ENCODE data around the gene LRRTM4. TPM values are rescaled to one million over a fixed set of nuclear protein-coding genes. Genes with fewer than 3 reads are reported as not detected.

The LRRTM4 gene
- polyA plus RNA-seq, 1 donor (not counting 4 experiments of a cell fraction or from before 2014, with no cell fraction given), result not detected

- Histone ChIP-seq H2AFZ (ENCODE audit: control insufficient read depth, low read length) (no peak overlapping the region), H3K4me2 (ENCODE audit: control insufficient read depth, extremely low read depth, insufficient read depth, low read depth, low read length) (no peak overlapping the region), H3K27me3 (ENCODE audit: control insufficient read depth, extremely low read depth, insufficient read depth, low read length) (no peaks in the 10 kb centered on the region), H3K4me1 (ENCODE audit: control insufficient read depth, extremely low read depth, insufficient read depth, low read length) (no peaks in the 10 kb centered on the region), H3K4me3 (ENCODE audit: control insufficient read depth in 2 of 3, extremely low read depth in 1 of 3, insufficient read depth in 2 of 3, low read depth in 1 of 3, low read length in 3 of 3) (no peak overlapping the region), H3K27ac (ENCODE audit: control insufficient read depth, insufficient read depth, low read length) (no peak overlapping the region), H3K9me1 (ENCODE audit: control insufficient read depth, extremely low read depth, insufficient read depth, low read length) (no peaks in the 10 kb centered on the region), H3K9me3 (ENCODE audit: control insufficient read depth, low read depth, low read length) (no peaks in the 10 kb centered on the region), H4K20me1 (ENCODE audit: control insufficient read depth, extremely low read depth, insufficient read depth, low read length) (no peaks in the 10 kb centered on the region), H3K79me2 (ENCODE audit: control insufficient read depth, insufficient read depth, low read length) (no peaks in the 10 kb centered on the region), H3K36me3 (ENCODE audit: control insufficient read depth in 2 of 2, extremely low read depth in 1 of 2, insufficient read depth in 2 of 2, low read length in 2 of 2) (no peaks in the 10 kb centered on the region), H3K9ac (ENCODE audit: control insufficient read depth, extremely low read depth, insufficient read depth, low read length) (no peak overlapping the region)
- no peak for TF ChIP-seq CTCF (optimal IDR thresholded peaks at IDR 0.05 in 1 of 3, IDR thresholded peaks at IDR 0.05 in 1 of 3, conservative IDR thresholded peaks at IDR 0.05 in 1 of 3; ENCODE audit: extremely low read depth in 1 of 3, insufficient read depth in 2 of 3, low read length in 3 of 3)
- TF ChIP-seq EZH2 (IDR thresholded peaks at IDR 0.05; ENCODE audit: low read length), result no peak
- DNase-seq (ENCODE audit: low read depth, low spot score) (no peak), FAIRE-seq (no peak)
- dilution Hi-C loops (cut with MboI; ENCODE audit: extremely low pct_ligation_motif_present, low sequenced_read_pairs), result no loop called here
Observed at GRCh38 chr2:77201755-77202154, 320.4 kb downstream of the LRRTM4 start.

GRCh38 chr2:77199411-77199810, 322.8 kb downstream of the LRRTM4 start:
- FAIRE-seq, result no peak

More at GRCh38 chr2:77199411-77199810, 322.8 kb downstream of the LRRTM4 start:
- H2AFZ ChIP-seq (ENCODE audit: control insufficient read depth, low read length), result no peak overlapping the region
- DNase-seq (ENCODE audit: low read depth, low spot score), result no peak
- no peaks in the 10 kb centered on the region for H4K20me1 ChIP-seq (ENCODE audit: control insufficient read depth, extremely low read depth, insufficient read depth, low read length)
- H3K9me3 ChIP-seq (ENCODE audit: control insufficient read depth, low read depth, low read length), result no peaks in the 10 kb centered on the region
- TF ChIP-seq EZH2 (IDR thresholded peaks at IDR 0.05; ENCODE audit: low read length) (no peak), CTCF (optimal IDR thresholded peaks at IDR 0.05 in 1 of 3, IDR thresholded peaks at IDR 0.05 in 1 of 3, conservative IDR thresholded peaks at IDR 0.05 in 1 of 3; ENCODE audit: extremely low read depth in 1 of 3, insufficient read depth in 2 of 3, low read length in 3 of 3) (no peak)
- no peaks in the 10 kb centered on the region for H3K36me3 ChIP-seq (ENCODE audit: control insufficient read depth in 2 of 2, extremely low read depth in 1 of 2, insufficient read depth in 2 of 2, low read length in 2 of 2)
- no peaks in the 10 kb centered on the region for H3K9me1 ChIP-seq (ENCODE audit: control insufficient read depth, extremely low read depth, insufficient read depth, low read length)
- H3K27me3 ChIP-seq (ENCODE audit: control insufficient read depth, extremely low read depth, insufficient read depth, low read length), result no peaks in the 10 kb centered on the region
- H3K4me3 ChIP-seq (ENCODE audit: control insufficient read depth in 2 of 3, extremely low read depth in 1 of 3, insufficient read depth in 2 of 3, low read depth in 1 of 3, low read length in 3 of 3), result no peak overlapping the region
- no peak overlapping the region for H3K27ac ChIP-seq (ENCODE audit: control insufficient read depth, insufficient read depth, low read length)
- no peak overlapping the region for H3K9ac ChIP-seq (ENCODE audit: control insufficient read depth, extremely low read depth, insufficient read depth, low read length)
- dilution Hi-C loops (cut with MboI; ENCODE audit: extremely low pct_ligation_motif_present, low sequenced_read_pairs), result no loop called here
- no peak overlapping the region for H3K4me2 ChIP-seq (ENCODE audit: control insufficient read depth, extremely low read depth, insufficient read depth, low read depth, low read length)
- H3K4me1 ChIP-seq (ENCODE audit: control insufficient read depth, extremely low read depth, insufficient read depth, low read length), result no peaks in the 10 kb centered on the region
- H3K79me2 ChIP-seq (ENCODE audit: control insufficient read depth, insufficient read depth, low read length), result no peaks in the 10 kb centered on the region
